Gastroesophageal sphincter (tissue), 3 donors: ENCODE data around the gene FGF10.

ENCODE experiments used
- EP300 ChIP-seq: sonication (generic); formaldehyde crosslinking; IDR thresholded peaks from one replicate; pipeline ENCODE4 v1.6.1; 2017; ENCODE audit warnings: antibody characterized with exemption, mild to moderate bottlenecking
- POLR2A ChIP-seq, 2 donors: fragments of 450-650 bp; IDR thresholded peaks; one replicate each; pipeline ENCODE4 v1.6.1; 2017; ENCODE audit warnings: antibody characterized with exemption in 2 of 2, mild to moderate bottlenecking in 2 of 2, moderate library complexity in 1 of 2
- POLR2AphosphoS5 ChIP-seq: sonication (generic); formaldehyde crosslinking; IDR thresholded peaks from one replicate; pipeline ENCODE4 v1.6.1; 2017; ENCODE audit warnings: antibody characterized with exemption
- TF ChIP-seq, protein P1 (sequence below), 4 experiments: fragments of 200-600 bp in 2 of 4; fragments of 450-650 bp in 2 of 4; sonication (generic) in 1 of 4; IDR thresholded peaks; one replicate each; pipeline ENCODE4 v1.5.1; 2017 to 2019; ENCODE audit warnings: antibody characterized with exemption in 4 of 4, mild to moderate bottlenecking in 2 of 4, moderate library complexity in 2 of 4

- TF ChIP-seq, protein P1, sequence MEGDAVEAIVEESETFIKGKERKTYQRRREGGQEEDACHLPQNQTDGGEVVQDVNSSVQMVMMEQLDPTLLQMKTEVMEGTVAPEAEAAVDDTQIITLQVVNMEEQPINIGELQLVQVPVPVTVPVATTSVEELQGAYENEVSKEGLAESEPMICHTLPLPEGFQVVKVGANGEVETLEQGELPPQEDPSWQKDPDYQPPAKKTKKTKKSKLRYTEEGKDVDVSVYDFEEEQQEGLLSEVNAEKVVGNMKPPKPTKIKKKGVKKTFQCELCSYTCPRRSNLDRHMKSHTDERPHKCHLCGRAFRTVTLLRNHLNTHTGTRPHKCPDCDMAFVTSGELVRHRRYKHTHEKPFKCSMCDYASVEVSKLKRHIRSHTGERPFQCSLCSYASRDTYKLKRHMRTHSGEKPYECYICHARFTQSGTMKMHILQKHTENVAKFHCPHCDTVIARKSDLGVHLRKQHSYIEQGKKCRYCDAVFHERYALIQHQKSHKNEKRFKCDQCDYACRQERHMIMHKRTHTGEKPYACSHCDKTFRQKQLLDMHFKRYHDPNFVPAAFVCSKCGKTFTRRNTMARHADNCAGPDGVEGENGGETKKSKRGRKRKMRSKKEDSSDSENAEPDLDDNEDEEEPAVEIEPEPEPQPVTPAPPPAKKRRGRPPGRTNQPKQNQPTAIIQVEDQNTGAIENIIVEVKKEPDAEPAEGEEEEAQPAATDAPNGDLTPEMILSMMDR (IDR thresholded peaks at IDR 0.05), result no peak
- TF ChIP-seq EP300 (no peak), POLR2A (IDR thresholded peaks at IDR 0.05) (no peak), POLR2AphosphoS5 (no peak)
Measured at GRCh38 chr5:44278469-44278868, 110.8 kb downstream of the FGF10 start.
